GM12801 (cell line): Measurements from ENCODE around the gene DNAJB8.

Source experiments
- CTCF ChIP-seq: IDR thresholded peaks from one replicate; pipeline ENCODE4 v1.5.1; 2011; ENCODE audit warnings: control low read depth; ENCODE audit not compliant: insufficient read length; ENCODE audit errors: extremely low read depth

Gene DNAJB8

DNA sequence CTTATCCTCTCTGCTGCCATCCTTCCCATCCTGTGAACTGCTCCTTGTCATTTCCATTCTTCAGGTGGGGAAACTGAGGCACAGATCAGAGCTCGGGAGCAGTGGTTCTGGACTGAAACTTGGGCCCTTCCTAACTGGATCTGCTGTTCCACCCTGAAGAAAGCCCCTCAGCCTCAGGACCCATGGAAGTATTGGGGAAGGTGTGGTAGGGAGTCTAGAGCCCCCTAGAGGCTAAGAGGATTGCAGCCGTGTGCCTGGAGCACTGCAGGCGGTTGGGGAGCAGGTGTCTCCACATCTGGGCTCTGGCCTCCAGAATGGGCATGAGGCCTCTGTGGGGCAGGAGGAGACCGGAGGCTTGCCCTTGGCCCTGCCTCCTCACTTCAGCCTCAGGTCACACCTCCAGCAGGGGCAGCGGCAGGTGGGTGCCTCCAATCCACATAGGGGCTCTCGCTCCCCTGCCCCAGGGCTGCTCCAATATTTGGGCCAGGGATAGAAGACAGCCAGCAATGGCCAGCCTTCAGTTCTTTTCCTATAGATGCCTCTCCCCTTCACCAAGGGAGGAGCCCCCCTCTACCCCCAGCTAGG lies 28.1 kb downstream of the DNAJB8 start:
- no peak for TF ChIP-seq CTCF

- TF ChIP-seq CTCF = no peak
These were observed 30.5 kb downstream of the DNAJB8 start for GRCh38 chr3:128436214-128436613.

GRCh38 chr3:128435561-128435960 lies 31.1 kb downstream of the DNAJB8 start:
- no peak for TF ChIP-seq CTCF

GRCh38 chr3:128435058-128435457 lies 31.6 kb downstream of the DNAJB8 start:
- no peak for TF ChIP-seq CTCF

DNA sequence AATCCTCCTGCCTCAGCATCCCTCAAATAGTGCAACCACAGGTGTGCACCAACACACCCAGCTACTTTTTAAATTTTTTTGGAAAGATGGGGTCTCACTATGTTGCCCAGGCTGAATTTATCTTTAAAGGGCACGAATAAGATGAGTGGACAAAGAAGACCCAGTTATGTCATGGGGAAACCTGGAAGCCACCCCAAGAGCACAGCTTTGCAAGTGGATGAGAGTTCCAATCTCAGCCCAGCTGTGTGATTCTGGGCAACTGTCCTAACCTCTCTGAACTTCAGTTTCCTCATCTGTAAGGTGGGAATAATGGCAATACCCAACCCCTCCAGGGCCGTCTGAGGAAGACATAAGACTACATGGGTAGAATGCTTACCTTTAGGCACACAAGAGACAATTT lies 32.2 kb downstream of the DNAJB8 start:
- no peak for TF ChIP-seq CTCF

GRCh38 chr3:128433837-128434165 lies 32.9 kb downstream of the DNAJB8 start:
- no peak for TF ChIP-seq CTCF

DNA sequence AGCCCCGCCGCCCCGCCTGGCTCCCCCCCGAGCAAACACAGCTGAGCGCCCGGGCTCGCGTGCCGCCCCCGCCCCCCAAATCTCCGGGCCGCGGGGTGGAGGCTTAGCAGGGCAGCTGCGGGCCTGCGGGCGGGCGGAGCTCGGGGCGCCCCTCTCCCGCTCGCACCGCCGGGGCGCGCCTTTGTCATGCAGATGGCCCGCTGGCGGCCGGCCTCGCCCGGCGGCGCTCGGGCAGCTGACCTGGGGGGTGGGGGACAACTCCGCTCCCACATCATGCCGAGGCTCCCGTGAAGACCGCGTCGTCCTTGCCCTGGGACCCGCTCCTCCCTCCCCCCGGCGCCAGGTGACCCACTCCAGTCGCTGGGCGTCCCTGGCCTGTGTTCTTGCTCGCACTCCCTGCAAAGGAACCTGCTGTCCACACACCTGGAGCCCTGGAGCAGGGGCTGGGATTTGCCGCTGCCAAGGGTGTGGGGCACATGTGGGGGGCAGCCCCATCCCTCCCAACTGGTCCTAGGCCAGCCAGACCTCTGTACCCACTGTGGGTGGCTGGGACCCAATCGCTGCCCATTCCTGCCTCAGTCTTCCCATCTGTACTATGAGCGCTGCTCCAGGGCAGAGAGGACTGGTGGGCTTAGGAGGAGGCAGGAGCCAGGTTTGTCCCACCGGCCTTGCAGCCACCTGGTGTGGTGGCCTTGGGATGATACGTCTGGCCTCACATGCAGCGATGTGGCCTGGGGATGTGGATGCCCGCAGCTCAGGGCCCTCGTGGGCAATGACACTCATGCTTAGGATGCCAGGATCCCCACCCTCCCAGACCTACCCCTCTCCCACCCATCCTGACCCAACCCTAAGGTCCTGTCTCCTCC lies 33.5 kb downstream of the DNAJB8 start:
- TF ChIP-seq CTCF = no peak
